HG02981 (cell line): Measurements from ENCODE around the gene SLFN11.
"Not testable (repeated sequence)": the region's sequence is repeated elsewhere in the genome, so short reads cannot be mapped to it uniquely, and the experiment has no call there.

ENCODE experiments used
- ATAC-seq: cut with Tn5 transposase; IDR thresholded peaks from one replicate; pipeline ENCODE4 v1.9.1; 2021; ENCODE audit warnings: mild to moderate bottlenecking, moderate library complexity; ENCODE audit not compliant: unreplicated experiment

SLFN11 gene

GRCh38 chr17:35359398-35359797, 14.0 kb downstream of the SLFN11 start:
- no peak for ATAC-seq

DNA sequence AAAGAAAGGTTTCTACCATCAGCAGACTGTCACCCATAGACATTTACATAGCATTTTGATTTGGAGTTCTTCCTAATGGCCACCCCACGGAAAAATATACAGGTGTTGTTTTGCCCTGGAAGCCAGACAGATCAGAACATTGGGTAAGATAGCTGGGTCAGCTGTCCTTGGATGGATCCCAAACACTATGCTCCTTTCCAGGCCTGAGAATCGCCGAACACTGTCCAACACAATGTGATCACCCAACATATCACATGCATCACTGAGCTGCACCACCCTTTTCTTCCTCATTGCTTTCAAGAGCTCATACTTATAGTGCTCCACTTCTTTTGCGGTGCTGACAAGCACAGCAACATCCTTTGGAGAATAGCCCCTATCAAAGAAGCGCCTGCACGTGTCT, 21.1 kb downstream of the SLFN11 start:
- no peak for ATAC-seq

DNA sequence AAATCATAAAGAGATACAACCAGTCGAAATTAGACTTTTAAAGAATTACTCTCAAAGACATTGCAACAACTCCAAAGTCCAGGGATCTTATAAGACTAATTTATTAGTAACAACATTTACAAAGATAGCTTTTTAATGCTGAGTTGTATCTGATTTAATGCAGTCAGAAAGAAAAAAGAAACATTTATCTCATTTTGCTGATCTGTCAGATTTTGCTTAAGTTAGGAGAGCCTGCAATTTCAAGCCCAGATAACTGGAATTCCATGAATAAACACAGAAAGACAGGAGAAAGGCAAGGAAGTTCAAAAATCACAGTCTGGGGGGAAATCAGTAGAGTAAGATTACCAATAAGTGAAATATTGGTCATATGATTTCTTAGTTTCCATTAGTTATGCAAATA, 22.9 kb downstream of the SLFN11 start:
- no peak for ATAC-seq

DNA sequence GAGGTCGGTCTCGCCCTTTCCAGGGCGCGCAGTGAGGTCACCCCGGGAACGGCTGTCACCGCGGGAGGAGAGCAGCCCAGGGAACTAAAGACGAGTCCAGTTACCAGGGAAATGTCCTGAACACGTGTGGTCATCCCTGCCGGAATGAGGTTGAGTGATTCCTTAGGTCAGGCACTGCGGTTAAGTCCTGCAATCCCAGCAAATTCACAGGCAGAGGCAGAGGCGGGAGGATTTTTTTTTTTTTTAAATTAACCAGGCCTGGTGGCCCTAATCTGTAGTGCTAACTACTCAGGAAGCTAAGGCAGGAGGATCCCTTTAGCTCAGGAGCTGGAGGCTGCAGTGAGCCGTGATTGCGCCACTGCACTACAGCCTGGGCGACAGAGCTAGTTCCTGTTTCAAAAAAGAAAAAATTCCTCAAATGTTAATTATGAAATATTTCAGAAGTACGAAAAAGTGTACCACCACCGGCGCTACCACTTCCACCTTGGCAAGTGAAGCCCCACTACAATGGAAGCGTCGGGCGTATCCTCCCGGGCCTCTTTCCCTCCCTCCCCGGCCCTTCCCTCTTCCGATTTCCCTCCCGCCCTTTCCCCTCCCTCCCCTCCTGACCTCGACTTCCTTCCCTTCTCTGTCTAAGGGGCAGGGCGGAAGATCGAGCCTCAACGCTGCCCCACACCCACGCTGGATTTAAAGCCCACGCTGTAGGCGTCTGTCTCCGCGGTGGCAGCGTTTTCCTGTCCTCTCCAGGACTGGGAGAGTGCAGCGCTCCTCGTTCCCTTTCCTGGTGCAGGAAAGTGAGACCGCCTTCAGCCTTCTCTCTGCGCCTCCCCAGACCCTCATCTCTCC, 27.3 kb downstream of the SLFN11 start:
- no peak for ATAC-seq

- ATAC-seq, result no peak
Observed at GRCh38 chr17:35345445-35345925, 27.9 kb downstream of the SLFN11 start.

DNA sequence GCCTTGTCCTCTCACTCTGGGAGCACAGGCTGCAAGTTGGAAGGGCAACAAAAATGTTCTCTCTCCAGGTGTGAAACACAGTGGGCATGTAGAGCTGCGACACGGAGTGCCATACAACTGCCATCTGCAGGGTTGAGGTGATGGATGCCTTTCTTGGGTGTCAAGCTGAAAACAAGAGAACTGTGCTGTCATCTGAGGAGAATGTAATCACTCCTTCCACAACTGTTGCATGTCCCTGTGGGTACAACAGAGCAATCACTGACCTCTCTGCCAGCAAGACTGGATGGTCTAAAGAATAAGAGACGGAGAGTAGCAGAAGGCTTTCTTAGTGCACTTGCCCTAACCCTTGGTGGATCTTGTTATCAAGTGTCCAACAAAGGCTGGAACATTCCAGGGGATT, 29.2 kb downstream of the SLFN11 start:
- ATAC-seq, result no peak

DNA sequence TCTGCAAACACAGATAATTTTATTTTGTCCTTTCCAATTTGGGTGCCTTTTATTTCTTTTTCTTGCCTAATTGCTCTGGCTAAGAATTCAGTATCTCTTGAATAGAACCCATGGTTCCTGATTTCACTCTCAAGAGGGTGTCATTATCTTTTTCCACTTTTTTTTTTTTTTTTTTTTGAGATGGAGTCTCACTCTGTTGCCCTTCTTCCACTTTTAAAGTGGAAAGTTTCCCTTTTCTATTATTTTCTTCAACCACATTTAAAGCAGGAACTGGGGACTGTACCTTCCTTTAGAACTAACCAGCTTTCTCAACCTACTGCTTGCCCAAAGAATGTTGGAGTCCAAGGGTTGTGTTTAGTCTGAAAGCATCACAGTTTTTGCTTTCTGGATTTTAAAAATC, 31.1 kb downstream of the SLFN11 start:
- no peak for ATAC-seq

GRCh38 chr17:35341411-35341992, 31.9 kb downstream of the SLFN11 start:
- no peak for ATAC-seq

DNA sequence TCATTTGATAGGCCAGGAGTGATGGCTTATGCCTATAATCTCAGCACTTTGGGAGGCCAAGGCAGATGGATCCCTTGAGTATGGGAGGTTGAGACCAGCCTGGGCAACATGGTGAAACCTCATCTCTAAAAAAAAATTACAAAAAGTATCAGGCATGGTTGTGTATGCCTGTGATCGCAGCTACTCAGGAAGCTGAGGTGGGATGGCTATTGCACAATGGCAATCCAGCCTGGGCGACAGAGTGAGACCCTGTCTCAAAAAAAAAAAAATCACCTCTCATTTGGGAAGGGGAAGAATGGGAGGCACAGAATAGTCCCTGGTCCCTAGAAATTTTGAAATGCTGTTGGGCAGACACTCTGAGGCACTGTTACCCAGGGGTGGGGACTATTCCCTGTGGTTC, 35.2 kb downstream of the SLFN11 start:
- no peak for ATAC-seq

- ATAC-seq, result no peak
Observed at GRCh38 chr17:35337364-35337763, 36.1 kb downstream of the SLFN11 start.

- ATAC-seq, result not testable (repeated sequence)
Observed at GRCh38 chr17:35333578-35333977, 39.8 kb downstream of the SLFN11 start.

DNA sequence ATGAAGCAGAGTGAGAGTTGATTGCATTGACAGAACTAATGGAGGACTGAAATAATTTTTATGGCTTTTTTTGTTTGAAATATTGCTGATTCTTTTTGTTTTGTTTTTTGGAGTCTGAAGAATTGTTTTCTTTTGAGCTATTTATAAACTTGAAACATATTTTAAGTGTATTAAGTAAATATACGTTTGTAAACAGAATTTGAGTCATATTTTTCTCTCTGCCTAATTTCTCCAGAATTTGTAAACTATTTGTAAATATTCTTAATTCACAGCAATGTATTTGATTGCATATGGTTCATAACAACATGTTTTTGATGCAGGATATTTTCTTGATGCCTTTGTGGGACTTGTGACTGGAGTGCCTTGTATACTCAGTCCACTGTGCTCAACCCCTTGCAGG, 50.7 kb downstream of the SLFN11 start:
- ATAC-seq, result no peak

DNA sequence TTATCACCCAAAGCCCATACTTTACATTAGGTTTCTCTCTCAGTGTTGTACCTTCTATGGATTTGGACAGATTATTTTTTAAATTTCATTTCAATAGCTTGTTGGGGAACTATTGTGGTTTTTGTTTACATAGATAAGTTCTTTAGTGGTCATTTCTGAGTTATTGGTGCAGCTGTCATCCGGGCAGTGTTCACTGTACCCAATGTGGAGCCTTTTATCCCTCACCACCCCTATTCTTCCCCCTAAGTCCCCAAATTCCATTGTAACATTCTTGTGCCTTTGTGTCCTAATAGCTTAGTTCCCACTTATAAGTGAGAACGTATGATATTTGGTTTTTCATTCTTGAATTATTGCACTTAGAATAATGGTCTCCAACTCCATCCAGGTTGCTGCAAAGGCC, 57.5 kb downstream of the SLFN11 start:
- no peak for ATAC-seq

DNA sequence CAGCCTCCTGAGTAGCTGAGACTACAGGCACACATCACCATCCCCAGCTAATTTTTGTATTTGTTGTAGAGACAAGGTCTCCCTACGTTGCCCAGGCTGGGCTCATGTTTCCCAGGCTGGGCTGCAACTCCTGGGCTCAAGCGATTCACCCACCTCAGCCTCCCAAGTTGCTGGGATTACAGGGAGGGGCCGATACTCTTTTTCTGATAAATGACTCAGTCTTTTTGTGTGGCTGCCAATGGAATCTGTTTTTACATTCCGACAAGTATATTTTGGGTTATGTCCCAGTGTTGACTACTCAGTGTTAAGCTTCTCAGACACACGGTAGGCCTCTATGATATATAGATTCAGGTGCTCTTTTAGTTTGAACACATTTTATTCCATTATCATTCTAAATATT, 58.1 kb downstream of the SLFN11 start:
- no peak for ATAC-seq

- ATAC-seq, result no peak
Observed at GRCh38 chr17:35314415-35315216, 58.8 kb downstream of the SLFN11 start.

- no peak for ATAC-seq
Observed at GRCh38 chr17:35313875-35314409, 59.5 kb downstream of the SLFN11 start.

- ATAC-seq, result no peak
Observed at GRCh38 chr17:35312790-35313711, 60.4 kb downstream of the SLFN11 start.

DNA sequence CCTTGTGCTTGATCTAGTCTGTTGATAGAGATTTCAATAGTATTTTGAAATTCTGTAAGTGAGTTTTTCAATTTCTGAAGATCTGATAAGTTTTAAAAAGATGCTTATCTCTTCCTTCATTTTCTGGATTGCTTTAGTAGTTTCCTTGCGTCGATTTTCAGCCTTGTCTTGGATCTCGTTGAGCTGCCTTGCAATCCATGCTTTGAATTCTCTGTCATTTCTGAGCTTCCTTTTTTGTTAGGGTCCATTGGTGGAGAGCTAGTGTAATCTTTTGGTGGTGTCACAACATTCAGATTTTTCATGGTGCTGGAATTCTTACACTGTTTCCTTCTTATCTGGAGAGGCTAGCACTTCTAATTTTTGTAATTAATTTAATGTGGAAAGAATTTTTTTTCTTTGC, 61.1 kb downstream of the SLFN11 start:
- ATAC-seq, result no peak

GRCh38 chr17:35309345-35309744, 64.1 kb downstream of the SLFN11 start:
- ATAC-seq, result not testable (repeated sequence)
